H1 (cell line): ENCODE measurements around the gene MEGF11. TPM values are rescaled to one million over a fixed set of nuclear protein-coding genes. Genes with fewer than 3 reads are reported as not detected.

Experiments used
- polyA plus RNA-seq, 7 experiments: library from polyadenylated mRNA; depleted of rRNA in 3 of 7; stranded (reverse) in 5 of 7; unstranded in 2 of 7; fragments of >200 nt in 5 of 7; fragments of 200-250 nt in 2 of 7; gene quantifications; 1 replicate in 5 of 7; 2 replicates in 1 of 7; 4 replicates in 1 of 7; pipeline versions ENCODE4 v1.2.1 to v1.2.3, GENCODE V29; 2011 to 2013; ENCODE audit warnings: missing spikeins in 2 of 7, mixed read lengths in 2 of 7
- total RNA-seq: library from RNA; stranded (reverse); fragmentation: NEBNext Ultra II Directional; extraction: Animal tissue kit (Norgen Biotek cat#: 25700); gene quantifications from 2 replicates; pipeline ENCODE4 v1.2.1, GENCODE V29; 2021
- TF ChIP-seq, protein P1 (sequence below): fragments of 300-600 bp; sonication (generic); IDR thresholded peaks from 2 replicates; pipeline ENCODE4 v1.7.1; 2012; ENCODE audit warnings: low read length, moderate library complexity, mild to moderate bottlenecking, inconsistent platforms; ENCODE audit not compliant: insufficient replicate concordance

MEGF11 gene
- total and polyA plus RNA-seq, 2 of the 8 experiments (the other 6 are each of a cell fraction or from before 2014, with no cell fraction given) = 4.4 to 4.8 TPM

DNA sequence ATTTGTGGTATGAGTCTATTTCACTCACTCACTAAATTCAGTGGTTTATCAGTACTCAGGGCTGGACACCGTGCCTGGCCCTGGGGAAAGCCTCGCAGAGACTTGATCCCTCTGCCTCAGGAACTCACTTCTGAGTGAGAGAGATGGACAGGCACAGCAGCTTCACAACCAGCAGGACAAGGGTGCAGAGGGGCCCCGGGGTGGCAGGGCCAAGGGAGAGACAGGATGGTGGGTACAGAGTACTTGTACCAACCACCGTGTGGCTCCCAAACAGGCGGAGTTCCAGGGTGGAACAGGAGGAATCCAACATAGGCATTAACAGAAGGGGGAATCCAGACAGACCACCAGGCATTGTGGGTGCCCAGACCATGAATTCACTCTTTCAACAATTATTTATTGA is 143.7 kb downstream of the MEGF11 start (continued):
- TF ChIP-seq, protein P1, sequence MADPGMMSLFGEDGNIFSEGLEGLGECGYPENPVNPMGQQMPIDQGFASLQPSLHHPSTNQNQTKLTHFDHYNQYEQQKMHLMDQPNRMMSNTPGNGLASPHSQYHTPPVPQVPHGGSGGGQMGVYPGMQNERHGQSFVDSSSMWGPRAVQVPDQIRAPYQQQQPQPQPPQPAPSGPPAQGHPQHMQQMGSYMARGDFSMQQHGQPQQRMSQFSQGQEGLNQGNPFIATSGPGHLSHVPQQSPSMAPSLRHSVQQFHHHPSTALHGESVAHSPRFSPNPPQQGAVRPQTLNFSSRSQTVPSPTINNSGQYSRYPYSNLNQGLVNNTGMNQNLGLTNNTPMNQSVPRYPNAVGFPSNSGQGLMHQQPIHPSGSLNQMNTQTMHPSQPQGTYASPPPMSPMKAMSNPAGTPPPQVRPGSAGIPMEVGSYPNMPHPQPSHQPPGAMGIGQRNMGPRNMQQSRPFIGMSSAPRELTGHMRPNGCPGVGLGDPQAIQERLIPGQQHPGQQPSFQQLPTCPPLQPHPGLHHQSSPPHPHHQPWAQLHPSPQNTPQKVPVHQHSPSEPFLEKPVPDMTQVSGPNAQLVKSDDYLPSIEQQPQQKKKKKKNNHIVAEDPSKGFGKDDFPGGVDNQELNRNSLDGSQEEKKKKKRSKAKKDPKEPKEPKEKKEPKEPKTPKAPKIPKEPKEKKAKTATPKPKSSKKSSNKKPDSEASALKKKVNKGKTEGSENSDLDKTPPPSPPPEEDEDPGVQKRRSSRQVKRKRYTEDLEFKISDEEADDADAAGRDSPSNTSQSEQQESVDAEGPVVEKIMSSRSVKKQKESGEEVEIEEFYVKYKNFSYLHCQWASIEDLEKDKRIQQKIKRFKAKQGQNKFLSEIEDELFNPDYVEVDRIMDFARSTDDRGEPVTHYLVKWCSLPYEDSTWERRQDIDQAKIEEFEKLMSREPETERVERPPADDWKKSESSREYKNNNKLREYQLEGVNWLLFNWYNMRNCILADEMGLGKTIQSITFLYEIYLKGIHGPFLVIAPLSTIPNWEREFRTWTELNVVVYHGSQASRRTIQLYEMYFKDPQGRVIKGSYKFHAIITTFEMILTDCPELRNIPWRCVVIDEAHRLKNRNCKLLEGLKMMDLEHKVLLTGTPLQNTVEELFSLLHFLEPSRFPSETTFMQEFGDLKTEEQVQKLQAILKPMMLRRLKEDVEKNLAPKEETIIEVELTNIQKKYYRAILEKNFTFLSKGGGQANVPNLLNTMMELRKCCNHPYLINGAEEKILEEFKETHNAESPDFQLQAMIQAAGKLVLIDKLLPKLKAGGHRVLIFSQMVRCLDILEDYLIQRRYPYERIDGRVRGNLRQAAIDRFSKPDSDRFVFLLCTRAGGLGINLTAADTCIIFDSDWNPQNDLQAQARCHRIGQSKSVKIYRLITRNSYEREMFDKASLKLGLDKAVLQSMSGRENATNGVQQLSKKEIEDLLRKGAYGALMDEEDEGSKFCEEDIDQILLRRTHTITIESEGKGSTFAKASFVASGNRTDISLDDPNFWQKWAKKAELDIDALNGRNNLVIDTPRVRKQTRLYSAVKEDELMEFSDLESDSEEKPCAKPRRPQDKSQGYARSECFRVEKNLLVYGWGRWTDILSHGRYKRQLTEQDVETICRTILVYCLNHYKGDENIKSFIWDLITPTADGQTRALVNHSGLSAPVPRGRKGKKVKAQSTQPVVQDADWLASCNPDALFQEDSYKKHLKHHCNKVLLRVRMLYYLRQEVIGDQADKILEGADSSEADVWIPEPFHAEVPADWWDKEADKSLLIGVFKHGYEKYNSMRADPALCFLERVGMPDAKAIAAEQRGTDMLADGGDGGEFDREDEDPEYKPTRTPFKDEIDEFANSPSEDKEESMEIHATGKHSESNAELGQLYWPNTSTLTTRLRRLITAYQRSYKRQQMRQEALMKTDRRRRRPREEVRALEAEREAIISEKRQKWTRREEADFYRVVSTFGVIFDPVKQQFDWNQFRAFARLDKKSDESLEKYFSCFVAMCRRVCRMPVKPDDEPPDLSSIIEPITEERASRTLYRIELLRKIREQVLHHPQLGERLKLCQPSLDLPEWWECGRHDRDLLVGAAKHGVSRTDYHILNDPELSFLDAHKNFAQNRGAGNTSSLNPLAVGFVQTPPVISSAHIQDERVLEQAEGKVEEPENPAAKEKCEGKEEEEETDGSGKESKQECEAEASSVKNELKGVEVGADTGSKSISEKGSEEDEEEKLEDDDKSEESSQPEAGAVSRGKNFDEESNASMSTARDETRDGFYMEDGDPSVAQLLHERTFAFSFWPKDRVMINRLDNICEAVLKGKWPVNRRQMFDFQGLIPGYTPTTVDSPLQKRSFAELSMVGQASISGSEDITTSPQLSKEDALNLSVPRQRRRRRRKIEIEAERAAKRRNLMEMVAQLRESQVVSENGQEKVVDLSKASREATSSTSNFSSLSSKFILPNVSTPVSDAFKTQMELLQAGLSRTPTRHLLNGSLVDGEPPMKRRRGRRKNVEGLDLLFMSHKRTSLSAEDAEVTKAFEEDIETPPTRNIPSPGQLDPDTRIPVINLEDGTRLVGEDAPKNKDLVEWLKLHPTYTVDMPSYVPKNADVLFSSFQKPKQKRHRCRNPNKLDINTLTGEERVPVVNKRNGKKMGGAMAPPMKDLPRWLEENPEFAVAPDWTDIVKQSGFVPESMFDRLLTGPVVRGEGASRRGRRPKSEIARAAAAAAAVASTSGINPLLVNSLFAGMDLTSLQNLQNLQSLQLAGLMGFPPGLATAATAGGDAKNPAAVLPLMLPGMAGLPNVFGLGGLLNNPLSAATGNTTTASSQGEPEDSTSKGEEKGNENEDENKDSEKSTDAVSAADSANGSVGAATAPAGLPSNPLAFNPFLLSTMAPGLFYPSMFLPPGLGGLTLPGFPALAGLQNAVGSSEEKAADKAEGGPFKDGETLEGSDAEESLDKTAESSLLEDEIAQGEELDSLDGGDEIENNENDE = no peak
